T-helper 1 cell (primary cell): Measurements from ENCODE around the gene NELFE.
"Not testable (repeated sequence)": the region's sequence is repeated elsewhere in the genome, so short reads cannot be mapped to it uniquely, and the experiment has no call there.

ENCODE experiments used
- DNase-seq, 5 donors: peaks; one replicate each; pipeline ENCODE4 v3.0.0-alpha.2; 2012 to 2020
- total RNA-seq, 4 donors: gene quantifications; one replicate each; lab custom pipeline; 2026; lab: John Stamatoyannopoulos, UW

The NELFE gene, protein sequence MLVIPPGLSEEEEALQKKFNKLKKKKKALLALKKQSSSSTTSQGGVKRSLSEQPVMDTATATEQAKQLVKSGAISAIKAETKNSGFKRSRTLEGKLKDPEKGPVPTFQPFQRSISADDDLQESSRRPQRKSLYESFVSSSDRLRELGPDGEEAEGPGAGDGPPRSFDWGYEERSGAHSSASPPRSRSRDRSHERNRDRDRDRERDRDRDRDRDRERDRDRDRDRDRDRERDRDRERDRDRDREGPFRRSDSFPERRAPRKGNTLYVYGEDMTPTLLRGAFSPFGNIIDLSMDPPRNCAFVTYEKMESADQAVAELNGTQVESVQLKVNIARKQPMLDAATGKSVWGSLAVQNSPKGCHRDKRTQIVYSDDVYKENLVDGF
- 45.2 to 62.6 (median 61.7) reads per million in 4 donors for total RNA-seq

DNA sequence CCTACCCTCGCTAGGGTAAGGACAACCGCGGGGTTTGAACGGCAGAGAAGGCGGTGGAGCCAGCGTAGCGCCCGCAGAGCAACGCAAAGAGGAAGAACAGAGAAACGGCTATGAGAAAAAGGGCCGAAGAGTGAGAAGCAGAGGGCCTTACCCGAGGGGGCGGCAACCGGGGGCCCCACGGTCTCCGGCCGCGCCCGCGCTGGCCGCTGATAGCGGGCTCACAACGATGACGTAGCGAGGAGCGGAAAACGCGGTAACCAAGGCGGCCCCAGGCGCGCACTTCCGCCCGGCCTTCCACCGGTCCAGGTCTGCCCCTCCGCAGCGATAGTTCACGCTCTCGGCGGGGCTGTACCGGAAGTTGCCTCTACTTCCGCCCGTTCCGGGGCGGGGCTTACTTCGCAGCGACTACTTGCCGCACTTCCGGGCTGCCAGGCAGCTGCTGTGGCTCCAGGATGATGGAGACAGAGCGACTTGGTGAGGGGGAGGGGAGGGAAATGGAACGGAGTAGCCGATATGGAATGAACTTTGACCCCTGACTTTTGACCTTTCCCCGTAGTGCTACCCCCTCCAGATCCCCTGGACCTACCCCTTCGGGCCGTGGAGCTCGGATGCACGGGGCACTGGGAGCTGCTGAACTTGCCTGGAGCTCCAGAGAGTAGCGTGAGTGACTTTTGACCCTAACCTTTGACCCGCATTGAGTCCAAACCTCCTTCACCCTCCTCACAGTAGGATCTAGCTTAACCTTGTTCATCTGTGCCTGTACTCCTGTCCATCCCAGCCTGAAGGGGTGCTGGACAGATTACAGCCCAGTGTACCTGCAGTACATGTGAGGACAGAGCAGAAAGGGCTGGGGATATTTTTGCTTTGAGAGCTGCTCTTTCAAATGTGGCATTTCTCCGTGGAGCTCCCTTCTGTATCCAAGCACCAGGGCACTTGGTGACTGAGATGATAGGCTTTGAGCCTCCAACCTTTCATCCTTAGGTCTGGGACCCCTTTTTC, at the start of gene NELFE, which contains the start of gene SKIC2:
TSS of gene NELFE (minus strand) at position 231 of the 999 bp plus-strand sequence. CDS start 525 bp downstream, outside the sequence.
TSS of gene SKIC2 (plus strand) at position 435 of the 999 bp plus-strand sequence. CDS start at position 453, 18 bp downstream.
- DNase-seq, result peak; percentile 95 to 100 (median 97)

DNA sequence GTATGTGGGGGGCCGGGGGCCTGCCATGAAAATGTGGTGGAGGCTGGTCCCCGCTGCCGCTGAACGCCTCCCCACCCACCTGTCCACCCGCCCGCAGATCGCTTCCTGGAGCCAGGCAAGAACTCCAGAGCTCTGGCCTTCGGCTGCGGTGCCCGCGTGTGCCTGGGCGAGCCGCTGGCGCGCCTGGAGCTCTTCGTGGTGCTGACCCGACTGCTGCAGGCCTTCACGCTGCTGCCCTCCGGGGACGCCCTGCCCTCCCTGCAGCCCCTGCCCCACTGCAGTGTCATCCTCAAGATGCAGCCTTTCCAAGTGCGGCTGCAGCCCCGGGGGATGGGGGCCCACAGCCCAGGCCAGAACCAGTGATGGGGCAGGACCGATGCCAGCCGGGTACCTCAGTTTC, 49.3 kb upstream of the NELFE start:
- not testable (repeated sequence) for DNase-seq

DNA sequence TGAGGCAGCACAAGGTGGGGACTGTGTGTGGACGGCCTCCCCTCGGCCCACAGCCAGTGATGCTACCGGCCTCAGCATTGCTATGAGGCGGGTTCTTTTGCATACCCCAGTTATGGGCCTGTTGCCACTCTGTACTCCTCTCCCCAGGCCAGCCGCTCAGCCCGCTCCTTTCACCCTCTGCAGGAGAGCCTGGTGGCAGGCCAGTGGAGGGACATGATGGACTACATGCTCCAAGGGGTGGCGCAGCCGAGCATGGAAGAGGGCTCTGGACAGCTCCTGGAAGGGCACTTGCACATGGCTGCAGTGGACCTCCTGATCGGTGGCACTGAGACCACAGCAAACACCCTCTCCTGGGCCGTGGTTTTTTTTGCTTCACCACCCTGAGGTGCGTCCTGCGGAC, 48.3 kb upstream of the NELFE start:
- DNase-seq, result not testable (repeated sequence)

DNA sequence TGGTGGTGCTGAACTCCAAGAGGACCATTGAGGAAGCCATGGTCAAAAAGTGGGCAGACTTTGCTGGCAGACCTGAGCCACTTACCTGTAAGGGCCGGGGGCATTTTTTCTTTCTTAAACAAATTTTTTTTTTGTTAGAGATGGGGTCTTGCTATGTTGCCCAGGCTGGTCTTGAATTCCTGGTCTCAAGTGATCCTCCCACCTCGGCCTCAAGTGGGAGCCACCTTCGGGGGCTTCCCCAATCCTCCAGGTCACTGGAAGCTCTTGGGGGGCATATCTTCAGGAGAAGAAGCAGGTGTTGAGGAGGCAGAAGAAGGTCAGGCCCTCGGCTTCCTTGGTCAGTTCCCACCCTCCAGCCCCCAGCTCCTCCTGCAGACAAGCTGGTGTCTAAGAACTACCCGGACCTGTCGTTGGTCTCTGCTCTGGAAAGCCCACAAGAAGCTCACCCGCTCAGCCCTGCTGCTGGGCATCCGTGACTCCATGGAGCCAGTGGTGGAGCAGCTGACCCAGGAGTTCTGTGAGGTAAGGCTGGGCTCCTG, 47.3 kb upstream of the NELFE start:
- DNase-seq, result not testable (repeated sequence)

DNA sequence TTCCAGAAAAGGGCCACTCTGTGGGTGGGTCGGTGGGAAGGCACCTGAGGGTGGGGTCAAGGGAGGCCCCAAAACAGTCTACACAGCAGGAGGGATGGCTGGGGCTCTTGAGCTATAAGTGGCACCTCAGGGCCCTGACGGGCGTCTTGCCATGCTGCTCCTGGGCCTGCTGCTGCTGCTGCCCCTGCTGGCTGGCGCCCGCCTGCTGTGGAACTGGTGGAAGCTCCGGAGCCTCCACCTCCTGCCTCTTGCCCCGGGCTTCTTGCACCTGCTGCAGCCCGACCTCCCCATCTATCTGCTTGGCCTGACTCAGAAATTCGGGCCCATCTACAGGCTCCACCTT, 46.7 kb upstream of the NELFE start:
- not testable (repeated sequence) for DNase-seq

DNA sequence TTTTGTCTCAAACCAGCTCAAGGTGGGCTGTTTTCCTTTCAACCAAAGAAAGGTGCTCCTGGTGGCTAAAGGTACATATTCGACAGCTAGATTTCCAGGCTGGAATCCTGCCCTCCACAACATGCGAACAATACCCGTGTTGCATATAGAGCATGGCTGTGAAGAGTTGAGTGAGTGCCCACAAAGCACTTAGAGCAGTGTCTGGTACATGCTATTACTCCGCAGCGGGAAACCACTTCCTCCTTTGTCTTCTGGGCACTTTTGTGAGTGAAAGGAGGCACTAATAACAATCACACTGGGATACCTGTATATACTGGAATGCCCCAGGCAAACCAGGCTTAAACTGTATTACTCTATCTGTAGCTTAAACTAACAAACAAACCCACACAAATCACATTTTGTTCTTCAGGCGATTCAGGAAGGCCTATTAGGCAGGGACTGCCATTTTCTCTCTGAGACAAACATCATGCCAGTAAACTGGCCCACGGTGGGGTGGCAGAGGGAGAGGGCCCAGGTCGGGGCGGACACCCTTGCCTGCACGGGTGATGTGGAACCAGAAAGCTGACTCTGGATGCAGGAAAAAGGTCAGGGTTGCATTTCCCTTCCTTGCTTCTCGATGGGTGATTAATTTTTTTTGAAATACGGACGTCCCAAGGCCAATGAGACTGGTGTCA, 46.2 kb upstream of the NELFE start:
- not testable (repeated sequence) for DNase-seq

DNA sequence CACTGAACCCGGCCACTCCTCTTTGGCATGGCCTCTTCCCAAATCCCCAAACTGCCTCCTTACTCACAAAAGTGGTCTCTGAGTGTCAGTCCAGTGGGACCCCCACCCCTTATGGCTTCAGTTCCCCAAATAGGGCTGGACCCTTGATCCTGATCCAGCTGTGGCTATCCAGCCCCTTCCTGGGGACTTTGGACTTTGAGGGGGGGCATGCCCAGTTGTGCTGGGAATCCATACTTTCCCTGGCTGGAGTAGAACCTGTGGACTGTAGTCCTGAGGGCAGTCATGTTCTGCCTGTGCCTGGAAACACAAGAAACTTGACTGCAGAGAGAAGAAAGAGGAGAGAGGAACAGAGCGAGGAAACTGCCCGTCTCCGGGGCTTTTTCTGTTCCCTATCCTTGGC, 45.6 kb upstream of the NELFE start:
- not testable (repeated sequence) for DNase-seq

DNA sequence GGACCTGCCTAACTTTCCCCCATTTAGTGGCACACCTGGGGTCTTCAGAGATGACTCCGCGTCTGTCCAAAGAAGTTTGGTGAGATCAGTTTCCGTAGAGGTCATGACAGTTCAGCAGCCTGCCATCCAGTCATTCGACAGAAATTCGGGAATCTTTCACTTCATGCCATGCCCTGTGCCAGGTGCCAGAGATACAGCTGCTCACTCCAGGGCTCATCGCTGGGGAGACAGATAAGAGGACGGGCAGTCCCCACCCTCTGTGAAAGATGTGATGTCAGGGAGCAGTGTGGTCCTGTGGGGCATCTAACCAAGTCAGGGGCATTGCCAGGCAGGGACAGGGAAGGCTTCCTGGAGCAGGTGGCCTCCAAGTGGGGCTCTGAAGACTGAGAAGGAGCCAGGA, 44.5 kb upstream of the NELFE start:
- not testable (repeated sequence) for DNase-seq

DNA sequence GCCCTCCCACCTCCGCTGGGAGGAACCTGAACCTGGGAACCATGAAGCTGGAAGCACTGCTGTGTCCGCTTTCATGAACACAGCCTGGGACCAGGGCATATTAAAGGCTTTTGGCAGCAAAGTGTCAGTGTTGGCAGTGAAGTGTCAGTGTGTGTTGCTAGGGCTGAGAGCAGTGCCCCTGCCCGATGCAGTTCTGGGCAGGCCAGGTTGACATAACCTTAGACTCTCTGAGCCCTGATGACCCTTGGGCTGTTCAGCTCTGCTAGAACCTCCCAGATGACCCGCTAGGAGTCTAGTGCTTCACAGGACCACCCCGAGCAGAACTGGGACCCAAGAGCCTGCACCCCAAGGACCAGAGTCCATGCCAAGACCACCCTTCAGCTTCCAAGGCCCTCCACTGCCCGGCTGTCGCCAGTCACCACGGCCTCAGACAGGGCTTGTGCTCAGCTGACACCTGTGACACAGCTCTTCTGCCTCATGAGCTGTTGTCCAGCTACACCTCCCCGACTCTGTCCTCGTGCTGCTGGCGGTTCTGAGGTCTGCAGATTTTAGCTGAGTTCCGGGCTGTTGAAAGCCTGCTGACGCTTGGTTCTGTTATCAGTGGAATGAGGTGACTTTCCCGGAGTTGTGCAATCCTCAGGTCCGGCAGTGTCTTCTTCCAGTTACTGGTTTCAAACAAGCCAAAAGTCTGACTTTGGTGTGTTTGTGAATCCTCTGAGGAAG, 43.9 kb upstream of the NELFE start:
- not testable (repeated sequence) for DNase-seq

DNA sequence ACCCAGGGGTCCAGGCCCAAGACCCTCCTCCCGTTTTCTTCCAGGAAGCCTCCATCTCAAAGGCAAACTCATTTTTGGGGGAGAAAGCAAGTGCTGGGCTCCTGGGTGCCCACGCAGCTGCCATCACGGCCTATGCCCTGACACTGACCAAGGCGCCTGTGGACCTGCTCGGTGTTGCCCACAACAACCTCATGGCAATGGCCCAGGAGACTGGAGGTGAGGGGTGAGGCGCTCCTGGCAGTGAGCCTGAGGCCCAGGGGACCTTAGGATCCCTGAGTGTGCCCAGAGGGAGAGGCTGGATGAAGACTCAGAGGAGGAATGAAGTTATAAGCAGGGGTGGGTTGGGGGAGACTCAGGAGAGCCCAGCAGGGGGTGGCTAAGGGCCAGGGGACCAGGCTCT, 37.6 kb upstream of the NELFE start:
- not testable (repeated sequence) for DNase-seq

DNA sequence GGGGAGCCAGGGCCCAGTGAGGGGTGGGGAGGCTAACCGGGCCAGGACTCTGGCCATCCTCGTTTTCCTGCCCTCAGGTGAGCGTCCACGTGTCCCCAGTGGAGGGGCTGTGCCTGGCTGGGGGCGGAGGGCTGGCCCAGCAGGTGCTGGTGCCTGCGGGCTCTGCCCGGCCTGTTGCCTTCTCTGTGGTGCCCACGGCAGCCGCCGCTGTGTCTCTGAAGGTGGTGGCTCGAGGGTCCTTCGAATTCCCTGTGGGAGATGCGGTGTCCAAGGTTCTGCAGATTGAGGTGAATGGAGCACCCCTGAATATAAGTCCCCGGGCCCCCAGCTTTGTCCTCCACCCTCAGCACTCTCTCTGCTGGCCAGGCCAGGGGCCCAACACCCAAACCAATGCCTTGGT, 35.6 kb upstream of the NELFE start:
- not testable (repeated sequence) for DNase-seq

DNA sequence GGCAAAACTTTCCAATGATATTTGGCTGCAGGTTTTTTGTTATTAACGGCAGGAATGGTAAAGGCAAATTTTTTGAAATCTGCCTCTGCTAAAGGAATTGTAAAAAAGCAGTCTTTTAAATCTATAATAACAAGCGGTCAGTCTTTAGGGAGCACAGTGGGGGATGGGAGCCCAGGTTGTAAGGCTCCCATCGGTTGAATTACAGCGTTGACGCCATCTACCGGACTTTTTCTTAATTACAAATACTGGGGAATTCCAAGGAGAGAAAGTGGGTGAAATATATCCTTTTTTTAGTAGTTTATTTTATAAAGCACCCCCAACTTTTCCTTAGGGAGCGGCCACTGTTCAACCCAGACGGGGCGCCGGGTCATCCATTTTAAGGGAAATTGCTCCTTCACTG, 30.6 kb upstream of the NELFE start:
- not testable (repeated sequence) for DNase-seq

DNA sequence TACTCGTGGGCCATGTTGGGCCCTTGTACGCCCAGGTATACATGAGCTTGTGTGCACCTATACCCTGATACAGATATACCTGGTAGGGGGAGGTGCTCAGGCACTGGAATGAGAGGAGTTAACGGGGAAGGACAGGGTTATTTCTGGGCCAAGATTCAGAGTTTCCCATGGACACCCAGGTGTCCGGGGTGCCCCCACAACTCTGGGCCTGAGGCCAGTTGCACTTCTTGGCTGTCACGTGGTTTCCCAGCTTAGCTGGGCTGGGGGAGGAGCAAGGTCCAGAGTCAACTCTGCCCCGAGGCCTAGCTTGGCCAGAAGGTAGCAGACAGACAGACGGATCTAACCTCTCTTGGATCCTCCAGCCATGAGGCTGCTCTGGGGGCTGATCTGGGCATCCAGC, 23.0 kb upstream of the NELFE start, which contains the start of gene C4A:
TSS of gene C4A (plus strand) at position 314 of the 400 bp plus-strand sequence. CDS start at position 365, 51 bp downstream.
- DNase-seq, result not testable (repeated sequence)

DNA sequence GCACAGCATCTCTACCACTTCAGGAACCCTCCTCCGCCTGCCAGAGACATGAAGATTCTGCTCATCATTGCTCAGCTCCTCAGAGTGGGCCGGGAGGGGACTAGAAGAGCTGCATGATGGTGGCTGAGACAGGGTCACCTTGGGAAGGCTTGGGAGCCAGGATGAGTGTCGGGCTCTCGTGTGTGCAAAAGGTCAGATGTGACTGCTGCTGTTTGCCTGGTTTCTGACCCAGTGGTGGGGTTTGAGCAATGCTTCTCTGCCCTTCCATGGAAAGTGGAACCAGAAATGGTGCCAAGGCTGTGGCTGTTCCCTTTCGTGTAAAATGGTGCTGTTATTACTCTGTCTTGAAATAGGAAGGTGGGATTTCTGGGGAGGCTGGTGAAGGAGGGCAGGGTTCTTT, 22.2 kb upstream of the NELFE start:
- DNase-seq, result not testable (repeated sequence)

DNA sequence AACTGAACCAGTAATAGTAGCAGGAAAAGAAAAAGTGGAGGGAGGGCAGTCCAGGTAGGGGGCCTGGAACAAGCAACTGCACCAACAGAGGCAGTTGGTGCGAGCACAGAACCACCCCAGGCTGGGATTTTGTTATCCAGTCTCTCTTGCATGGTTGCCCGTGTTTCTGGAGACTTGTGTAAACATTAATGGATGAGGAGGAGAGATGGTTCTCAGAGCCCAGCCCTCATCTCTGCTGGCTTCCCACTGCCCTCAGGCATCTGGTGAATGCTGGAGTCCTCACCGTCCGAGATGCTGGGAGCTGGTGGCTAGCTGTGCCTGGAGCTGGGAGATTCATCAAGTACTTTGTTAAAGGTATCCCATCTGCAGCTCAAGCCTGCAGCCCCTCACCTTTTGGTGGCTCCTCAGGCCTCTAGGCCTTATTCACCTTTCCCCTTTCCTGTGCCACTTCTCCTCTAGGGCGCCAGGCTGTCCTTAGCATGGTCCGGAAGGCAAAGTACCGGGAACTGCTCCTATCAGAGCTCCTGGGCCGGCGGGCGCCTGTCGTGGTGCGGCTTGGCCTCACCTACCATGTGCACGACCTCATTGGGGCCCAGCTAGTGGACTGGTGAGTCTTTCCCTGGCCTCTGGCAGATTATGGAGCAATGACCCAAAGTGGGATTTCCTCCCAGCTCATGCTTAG, 21.6 kb upstream of the NELFE start:
- DNase-seq, result not testable (repeated sequence)

DNA sequence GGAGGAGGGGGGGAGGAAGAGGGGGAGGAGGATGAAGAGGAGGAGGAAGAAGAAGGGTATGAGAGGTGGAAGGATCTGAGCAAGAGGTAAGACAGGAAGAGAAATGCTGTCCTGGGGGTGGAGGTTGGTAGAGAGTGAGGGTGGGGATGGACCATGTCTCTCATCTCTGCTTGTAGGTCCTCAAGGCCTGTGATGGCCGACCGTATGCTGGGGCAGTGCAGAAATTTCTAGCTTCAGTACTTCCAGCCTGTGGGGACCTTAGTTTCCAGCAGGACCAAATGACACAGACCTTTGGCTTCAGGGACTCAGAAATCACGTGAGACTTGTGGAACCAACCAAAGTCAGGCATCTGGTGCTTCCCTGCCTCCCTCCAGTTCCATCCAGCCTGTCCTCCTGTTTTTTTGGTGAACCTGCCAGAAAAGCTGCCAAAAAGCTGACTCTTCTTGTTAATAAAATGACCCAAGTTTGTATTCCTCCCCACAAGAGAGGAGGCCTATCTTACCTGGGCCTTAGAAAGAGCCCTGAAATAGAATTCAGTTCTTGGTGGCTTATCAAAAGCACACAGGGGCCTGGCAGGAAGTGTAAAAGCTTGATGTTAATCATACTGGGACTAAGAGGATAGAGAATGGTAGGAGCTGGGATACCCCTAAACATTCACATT, 20.6 kb upstream of the NELFE start:
- no peak for DNase-seq

DNA sequence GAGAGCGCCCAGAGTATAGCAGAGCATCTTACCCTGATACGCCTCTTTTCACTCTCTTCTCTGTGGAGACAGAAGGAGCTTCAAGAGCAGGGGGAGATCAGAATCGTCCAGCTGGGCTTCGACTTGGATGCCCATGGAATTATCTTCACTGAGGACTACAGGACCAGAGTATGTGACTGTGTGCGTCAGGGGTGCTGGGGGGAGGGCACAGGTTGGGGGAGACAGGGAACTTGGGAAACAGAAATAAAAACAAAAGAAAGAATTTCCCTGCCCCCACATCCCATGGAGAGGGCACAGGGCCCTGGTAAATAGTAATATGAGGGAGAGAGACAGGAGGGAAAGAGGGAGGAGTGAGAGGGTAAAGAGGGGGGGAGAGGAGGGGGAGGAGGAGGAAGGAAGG, 20.1 kb upstream of the NELFE start:
- DNase-seq, result no peak

DNA sequence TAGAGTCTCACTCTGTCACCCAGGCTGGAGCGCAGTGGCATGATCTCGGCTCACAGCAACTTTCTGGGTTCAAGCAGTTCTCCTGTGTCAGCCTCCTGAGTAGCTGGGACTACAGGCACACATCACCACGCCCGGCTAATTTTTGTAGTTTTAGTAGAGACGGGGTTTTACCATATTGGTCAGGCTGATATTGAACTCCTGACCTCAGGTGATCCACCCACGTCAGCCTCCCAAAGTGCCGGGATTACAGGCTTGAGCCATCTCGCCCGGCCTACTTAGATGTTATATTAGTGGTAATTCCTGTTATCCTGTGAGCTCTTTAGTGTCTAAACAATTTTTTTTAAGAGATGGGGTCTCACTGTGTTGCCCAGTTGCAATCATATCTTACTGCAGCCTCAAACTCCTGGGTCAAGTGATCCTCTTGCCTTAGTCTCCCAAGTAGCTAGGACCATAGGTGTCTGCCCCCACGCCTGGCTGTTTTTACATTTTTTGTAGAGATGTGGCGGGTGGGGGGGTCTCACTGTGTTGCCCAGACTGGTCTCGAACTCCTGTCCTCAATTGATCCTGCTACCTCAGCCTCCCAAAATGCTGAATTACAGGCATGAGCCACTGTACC, 19.2 kb upstream of the NELFE start:
- DNase-seq, result no peak

DNA sequence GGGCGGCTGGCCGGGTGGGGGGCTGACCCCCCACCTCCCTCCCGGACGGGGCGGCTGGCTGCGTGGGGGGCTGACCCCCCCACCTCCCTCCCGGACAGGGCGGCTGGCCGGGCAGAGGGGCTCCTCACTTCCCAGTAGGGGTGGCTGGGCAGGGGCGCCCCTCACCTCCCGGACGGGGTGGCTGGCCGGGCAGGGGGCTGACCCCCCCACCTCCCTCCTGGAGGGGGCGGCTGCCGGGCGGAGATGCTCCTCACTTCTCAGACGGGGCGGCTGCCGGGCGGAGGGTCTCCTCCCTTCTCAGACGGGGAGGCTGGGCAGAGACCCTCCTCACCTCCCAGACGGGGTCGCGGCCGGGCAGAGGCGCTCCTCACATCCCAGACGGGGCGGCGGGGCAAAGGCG, 17.3 kb upstream of the NELFE start:
- DNase-seq, result not testable (repeated sequence)
